HEK293T (cell line): ENCODE results near the gene AGAP1.

ENCODE experiments used
- CTCF ChIA-PET: fragments of 350-600 bp; formaldehyde crosslinking; extraction: SDS; loops from one replicate; lab custom pipeline; 2021; ENCODE audit warnings: antibody characterized with exemption, inconsistent platforms; lab: Yijun Ruan, JAX
- POLR2A ChIA-PET: fragments of 350-600 bp; formaldehyde crosslinking; extraction: SDS; loops from one replicate; lab custom pipeline; 2020; ENCODE audit warnings: antibody characterized with exemption, inconsistent platforms; lab: Yijun Ruan, JAX
- DNase-seq: peaks from one replicate; pipeline ENCODE4 v3.0.0; 2012; ENCODE audit warnings: mixed read lengths; ENCODE audit errors: extremely low spot score
- ARNT ChIP-seq: fragments of 450-650 bp; IDR thresholded peaks from 2 replicates; pipeline ENCODE4 v1.6.1; 2017; ENCODE audit warnings: mild to moderate bottlenecking
- BHLHE40 ChIP-seq: fragments of 450-650 bp; IDR thresholded peaks from 2 replicates; pipeline ENCODE4 v1.6.1; 2016; ENCODE audit warnings: mild to moderate bottlenecking, moderate library complexity, borderline replicate concordance
- CTBP1 ChIP-seq: fragments of 450-650 bp; IDR thresholded peaks from 2 replicates; pipeline ENCODE4 v1.6.1; 2016; ENCODE audit warnings: borderline replicate concordance
- ELF4 ChIP-seq: fragments of 450-650 bp; IDR thresholded peaks from 2 replicates; pipeline ENCODE4 v1.6.1; 2017; ENCODE audit warnings: antibody characterized with exemption
- FOXA1 ChIP-seq: fragments of 450-650 bp; IDR thresholded peaks from 2 replicates; pipeline ENCODE4 v1.6.1; 2016; ENCODE audit warnings: mild to moderate bottlenecking
- FOXK2 ChIP-seq: fragments of 450-650 bp; IDR thresholded peaks from 2 replicates; pipeline ENCODE4 v1.6.1; 2016; ENCODE audit warnings: mild to moderate bottlenecking
- FOXM1 ChIP-seq: fragments of 450-650 bp; IDR thresholded peaks from 2 replicates; pipeline ENCODE4 v1.6.1; 2017; ENCODE audit warnings: mild to moderate bottlenecking, borderline replicate concordance
- HDGF ChIP-seq: fragments of 450-650 bp; IDR thresholded peaks from 2 replicates; pipeline ENCODE4 v1.6.1; 2017; ENCODE audit warnings: antibody characterized with exemption, borderline replicate concordance
- L3MBTL2 ChIP-seq: fragments of 450-650 bp; conservative IDR thresholded peaks from 2 replicates; pipeline ENCODE4 v1.6.1; 2016; ENCODE audit warnings: mild to moderate bottlenecking
- LEF1 ChIP-seq: fragments of 450-650 bp; IDR thresholded peaks from 2 replicates; pipeline ENCODE4 v1.6.1; 2017; ENCODE audit warnings: mild to moderate bottlenecking, borderline replicate concordance
- NFRKB ChIP-seq: fragments of 450-650 bp; IDR thresholded peaks from 2 replicates; pipeline ENCODE4 v1.6.1; 2016; ENCODE audit warnings: mild to moderate bottlenecking, moderate library complexity
- SP1 ChIP-seq: fragments of 450-650 bp; IDR thresholded peaks from 2 replicates; pipeline ENCODE4 v1.6.1; 2017
- SUZ12 ChIP-seq: fragments of 450-650 bp; IDR thresholded peaks from 2 replicates; pipeline ENCODE4 v1.6.1; 2016; ENCODE audit warnings: mild to moderate bottlenecking
- TARDBP ChIP-seq: fragments of 450-650 bp; IDR thresholded peaks from 2 replicates; pipeline ENCODE4 v1.6.1; 2016
- ZNF384 ChIP-seq: fragments of 450-650 bp; IDR thresholded peaks from 2 replicates; pipeline ENCODE4 v1.6.1; 2016
- TF ChIP-seq, protein P1 (sequence below): fragments of 450-650 bp; IDR thresholded peaks from 2 replicates; pipeline ENCODE4 v1.6.1; 2016

Gene AGAP1

DNA sequence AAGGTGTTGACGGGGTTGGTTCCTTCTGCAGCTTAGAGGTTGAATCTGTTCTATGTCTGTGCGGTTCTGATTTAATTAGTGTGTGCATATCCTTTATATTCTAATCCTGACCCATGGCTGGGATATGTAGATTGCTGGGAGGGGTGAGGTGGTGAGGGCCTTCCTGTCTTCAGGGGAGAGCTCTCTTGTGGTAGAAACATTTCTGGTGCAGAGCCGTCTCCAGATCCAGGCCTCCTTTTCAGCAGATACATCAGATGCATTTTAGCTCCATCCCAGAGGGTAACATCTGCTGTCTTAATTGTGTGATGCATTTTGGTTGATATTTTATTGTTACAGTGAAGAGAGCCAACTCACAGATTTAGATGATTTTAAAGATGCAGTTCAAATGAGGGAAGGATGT, 227.8 kb downstream of the AGAP1 start:
- TF ChIP-seq, protein P1, sequence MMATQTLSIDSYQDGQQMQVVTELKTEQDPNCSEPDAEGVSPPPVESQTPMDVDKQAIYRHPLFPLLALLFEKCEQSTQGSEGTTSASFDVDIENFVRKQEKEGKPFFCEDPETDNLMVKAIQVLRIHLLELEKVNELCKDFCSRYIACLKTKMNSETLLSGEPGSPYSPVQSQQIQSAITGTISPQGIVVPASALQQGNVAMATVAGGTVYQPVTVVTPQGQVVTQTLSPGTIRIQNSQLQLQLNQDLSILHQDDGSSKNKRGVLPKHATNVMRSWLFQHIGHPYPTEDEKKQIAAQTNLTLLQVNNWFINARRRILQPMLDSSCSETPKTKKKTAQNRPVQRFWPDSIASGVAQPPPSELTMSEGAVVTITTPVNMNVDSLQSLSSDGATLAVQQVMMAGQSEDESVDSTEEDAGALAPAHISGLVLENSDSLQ: no peak
- TF ChIP-seq SUZ12: no peak
- no peak for TF ChIP-seq SP1
- no peak for TF ChIP-seq FOXK2
- no peak for TF ChIP-seq TARDBP
- TF ChIP-seq ELF4: no peak
- no peak for TF ChIP-seq BHLHE40
- no peak for TF ChIP-seq ARNT
- no peak for TF ChIP-seq CTBP1
- no peak for TF ChIP-seq HDGF
- TF ChIP-seq ZNF384: no peak
- no peak for TF ChIP-seq L3MBTL2
- no peak for TF ChIP-seq FOXA1
- no peak for TF ChIP-seq FOXM1
- no peak for TF ChIP-seq NFRKB
- no peak for TF ChIP-seq LEF1
- no peak for DNase-seq
- POLR2A ChIA-PET: no interaction called here
- CTCF ChIA-PET: no interaction called here

DNA sequence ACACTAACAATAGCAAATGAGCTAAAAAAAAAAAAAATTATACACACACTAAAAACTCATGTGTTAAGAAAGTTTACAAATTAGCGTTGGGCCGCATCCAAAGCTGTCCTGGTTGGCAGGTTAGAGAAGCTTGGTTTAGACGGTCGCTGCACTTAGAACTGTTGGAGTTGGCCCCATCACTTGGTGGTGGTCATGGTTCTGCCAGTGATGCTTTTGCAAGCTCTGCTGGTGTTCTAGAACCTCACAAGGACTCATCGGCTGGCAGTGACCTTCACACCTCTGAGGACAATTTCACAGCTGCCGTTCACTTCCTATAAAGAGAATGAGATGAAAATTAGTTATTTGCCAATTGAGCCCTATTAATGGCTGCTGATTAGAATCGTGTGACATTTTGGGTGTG, 229.0 kb downstream of the AGAP1 start:
- DNase-seq: no peak
- ChIA-PET CTCF (no interaction called here), POLR2A (no interaction called here)
- TF ChIP-seq ZNF384: no peak

DNA sequence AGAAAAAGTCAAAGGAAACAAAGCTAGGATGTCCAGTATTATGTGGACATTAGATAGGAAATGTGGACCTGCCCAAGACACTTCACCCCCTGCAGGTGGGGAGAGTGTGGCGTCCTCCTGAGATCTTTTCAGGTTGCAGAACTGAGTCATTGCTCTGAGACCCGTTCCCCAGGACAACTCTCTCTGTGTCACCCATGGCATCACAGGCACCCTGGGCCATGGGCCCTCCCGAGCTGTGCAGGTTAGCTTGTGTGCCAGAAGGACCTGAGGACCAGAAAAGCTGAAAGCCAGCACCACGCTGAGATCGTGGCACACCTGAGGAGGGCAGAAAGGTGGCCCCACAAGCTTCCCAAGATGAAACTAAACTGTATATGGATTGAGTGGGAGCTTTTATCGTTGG, 229.5 kb downstream of the AGAP1 start:
- POLR2A ChIA-PET: no interaction called here
- TF ChIP-seq HDGF: no peak
- no peak for TF ChIP-seq SUZ12
- no peak for TF ChIP-seq ELF4
- TF ChIP-seq BHLHE40: no peak
- TF ChIP-seq, protein P1: no peak
- TF ChIP-seq TARDBP: no peak
- no peak for TF ChIP-seq NFRKB
- TF ChIP-seq FOXK2: no peak
- TF ChIP-seq FOXM1: no peak
- no peak for TF ChIP-seq FOXA1
- TF ChIP-seq L3MBTL2: no peak
- TF ChIP-seq ARNT: no peak
- no peak for TF ChIP-seq CTBP1
- no peak for DNase-seq
- CTCF ChIA-PET: no interaction called here

DNA sequence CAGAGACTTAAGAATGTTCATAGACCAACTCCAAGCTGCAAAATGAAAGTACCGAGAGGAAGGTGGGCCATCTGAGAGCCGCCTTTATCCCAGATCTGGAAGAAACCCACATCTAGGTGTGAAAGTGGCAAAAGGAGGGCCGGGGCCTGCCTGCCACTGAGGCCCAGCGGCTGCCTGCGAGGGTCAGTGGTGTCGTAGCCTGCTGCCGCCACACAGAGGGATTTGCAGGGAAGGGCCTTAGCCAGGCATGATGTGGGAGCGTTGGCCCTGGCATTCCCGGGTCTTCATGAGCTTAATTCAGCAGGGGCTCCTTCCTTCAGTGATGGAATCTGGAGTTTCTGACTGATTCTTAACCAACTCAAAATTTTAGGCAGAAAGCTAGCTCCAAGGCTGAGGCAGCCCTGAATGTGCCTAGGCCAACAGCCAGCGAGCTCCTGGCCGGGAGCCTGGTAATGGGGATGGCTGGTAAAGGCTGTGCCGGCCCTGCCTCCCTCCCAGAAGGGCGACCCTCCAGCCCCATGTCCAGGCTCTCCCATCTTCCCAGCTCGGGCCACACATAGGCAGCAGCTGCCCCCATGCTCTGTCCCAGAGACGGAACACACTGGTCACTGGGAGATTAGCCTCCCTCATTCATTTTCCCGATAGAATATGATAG, 230.1 kb downstream of the AGAP1 start:
- POLR2A ChIA-PET: no interaction called here
- DNase-seq: no peak
- CTCF ChIA-PET: no interaction called here
- no peak for TF ChIP-seq CTBP1
- TF ChIP-seq NFRKB: no peak
- no peak for TF ChIP-seq FOXA1
- TF ChIP-seq L3MBTL2: no peak
- TF ChIP-seq SUZ12: no peak
- TF ChIP-seq SP1: no peak
- no peak for TF ChIP-seq TARDBP
- no peak for TF ChIP-seq BHLHE40
- TF ChIP-seq LEF1: no peak
- no peak for TF ChIP-seq FOXM1
- no peak for TF ChIP-seq HDGF
- no peak for TF ChIP-seq ARNT
- TF ChIP-seq, protein P1: no peak
- TF ChIP-seq FOXK2: no peak
- no peak for TF ChIP-seq ELF4
- no peak for TF ChIP-seq ZNF384

DNA sequence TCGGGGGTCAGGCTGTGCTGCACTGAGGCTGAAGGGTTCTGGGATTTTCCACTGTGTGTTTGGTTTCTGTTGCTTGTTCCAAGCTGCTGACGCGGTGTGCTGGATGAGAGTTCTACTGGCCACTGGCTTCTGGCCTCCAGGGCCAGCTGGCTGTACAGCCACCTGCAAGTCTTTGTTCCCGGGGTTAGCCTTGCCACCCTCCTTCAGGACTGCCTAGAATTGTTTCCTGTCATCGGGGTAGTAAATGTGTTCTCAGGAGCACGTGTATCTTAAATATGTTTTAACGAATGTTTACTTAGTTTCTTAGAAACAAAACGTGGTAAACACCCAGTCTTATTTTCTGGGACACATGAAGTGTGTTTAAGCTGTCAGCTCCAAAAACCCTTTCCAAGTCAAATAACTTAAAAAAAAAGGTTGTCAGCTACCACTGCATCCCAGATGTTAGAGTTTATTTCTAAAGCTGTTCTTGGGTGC, 231.2 kb downstream of the AGAP1 start:
- no peak for TF ChIP-seq ARNT
- TF ChIP-seq, protein P1: no peak
- TF ChIP-seq LEF1: no peak
- TF ChIP-seq SUZ12: no peak
- TF ChIP-seq FOXK2: no peak
- no peak for TF ChIP-seq CTBP1
- TF ChIP-seq HDGF: no peak
- no peak for TF ChIP-seq NFRKB
- no peak for TF ChIP-seq L3MBTL2
- no peak for TF ChIP-seq ELF4
- TF ChIP-seq FOXA1: no peak
- no peak for TF ChIP-seq FOXM1
- no peak for TF ChIP-seq BHLHE40
- TF ChIP-seq ZNF384: no peak
- no peak for TF ChIP-seq SP1
- no peak for TF ChIP-seq TARDBP
- CTCF ChIA-PET: no interaction called here
- DNase-seq: no peak
- POLR2A ChIA-PET: no interaction called here

DNA sequence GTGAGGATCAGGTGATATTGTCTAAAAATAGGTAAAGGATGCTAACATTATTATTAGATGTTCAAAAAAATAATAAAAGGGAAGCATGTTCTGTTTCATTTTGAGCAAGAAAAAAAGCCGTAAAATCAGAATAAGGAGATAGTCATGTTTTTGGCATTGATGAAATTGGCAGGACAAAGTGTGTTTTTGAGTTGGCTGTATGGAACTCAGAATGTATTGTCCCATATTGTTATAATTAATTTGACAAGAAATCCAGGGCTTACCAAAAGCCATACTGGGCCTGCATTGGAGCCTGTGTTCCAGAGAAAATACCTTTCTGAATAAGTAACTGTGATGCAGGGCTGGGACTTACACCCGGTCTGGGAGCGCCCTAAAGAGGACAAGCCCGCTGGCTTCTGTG, 232.0 kb downstream of the AGAP1 start:
- ChIA-PET CTCF (no interaction called here), POLR2A (no interaction called here)
- no peak for DNase-seq
- no peak for TF ChIP-seq FOXK2
- no peak for TF ChIP-seq BHLHE40
- no peak for TF ChIP-seq FOXM1
- TF ChIP-seq L3MBTL2: no peak
- TF ChIP-seq SUZ12: no peak
- no peak for TF ChIP-seq NFRKB
- no peak for TF ChIP-seq LEF1
- no peak for TF ChIP-seq SP1
- no peak for TF ChIP-seq HDGF
- TF ChIP-seq FOXA1: no peak
- no peak for TF ChIP-seq ZNF384
